Endodermal cell (in vitro differentiated cells): Measurements from ENCODE around the gene HEYL. TPM values are rescaled to one million over a fixed set of nuclear protein-coding genes. Genes with fewer than 3 reads are reported as not detected.

Experiments
- DNase-seq: peaks from one replicate; pipeline ENCODE4 v3.0.0-alpha.2; 2017
- H3K27ac ChIP-seq: 2 replicates; pipeline ENCODE4 v1.5.1; 2013; ENCODE audit warnings: mild to moderate bottlenecking, low read depth, low read length, moderate library complexity
- H3K27me3 ChIP-seq: 2 replicates; pipeline ENCODE4 v1.6.1; 2013; ENCODE audit warnings: mild to moderate bottlenecking, low read length, moderate library complexity; ENCODE audit not compliant: insufficient read depth, control insufficient read depth, poor library complexity, severe bottlenecking
- H3K36me3 ChIP-seq: 2 replicates; pipeline ENCODE4 v1.7.0; 2013; ENCODE audit warnings: mild to moderate bottlenecking, low read length, moderate library complexity; ENCODE audit not compliant: control insufficient read depth, insufficient read depth
- H3K4me1 ChIP-seq: one replicate; pipeline ENCODE4 v1.7.0; 2013; ENCODE audit warnings: low read length; ENCODE audit not compliant: control insufficient read depth, insufficient read depth
- H3K4me3 ChIP-seq: 2 replicates; pipeline ENCODE4 v1.5.1; 2013; ENCODE audit warnings: mild to moderate bottlenecking, low read length, moderate library complexity
- H3K9ac ChIP-seq: 2 replicates; pipeline ENCODE4 v1.6.1; 2013; ENCODE audit warnings: mild to moderate bottlenecking, low read length, moderate library complexity; ENCODE audit not compliant: poor library complexity, severe bottlenecking; ENCODE audit errors: extremely low read depth
- H3K9me3 ChIP-seq: 2 replicates; pipeline ENCODE4 v1.6.1; 2013; ENCODE audit warnings: mild to moderate bottlenecking, low read length, moderate library complexity; ENCODE audit not compliant: control insufficient read depth
- H3K27ac Mint-ChIP-seq: 2 replicates; pipeline ENCODE4 v1.8.0; 2020; ENCODE audit warnings: mixed read lengths
- H3K27me3 Mint-ChIP-seq: 2 replicates; pipeline ENCODE4 v1.8.0; 2021; ENCODE audit warnings: mild to moderate bottlenecking, mixed read lengths; ENCODE audit not compliant: insufficient read depth
- H3K36me3 Mint-ChIP-seq: 2 replicates; pipeline ENCODE4 v1.8.0; 2020; ENCODE audit warnings: low read depth, mixed read lengths
- H3K4me1 Mint-ChIP-seq: 2 replicates; pipeline ENCODE4 v1.8.0; 2020; ENCODE audit warnings: mixed read lengths
- H3K4me3 Mint-ChIP-seq: 2 replicates; pipeline ENCODE4 v1.8.0; 2020; ENCODE audit warnings: mild to moderate bottlenecking, moderate library complexity, mixed read lengths
- H3K9me3 Mint-ChIP-seq: 2 replicates; pipeline ENCODE4 v1.8.0; 2020; ENCODE audit warnings: mild to moderate bottlenecking, mixed read lengths
- WGBS, 2 experiments: methylation state at CpG; one replicate each; pipeline versions ENCODE4 v1.1.5 to v1.1.7; 2013; ENCODE audit warnings: missing lambda C conversion rate in 2 of 2, mixed read lengths in 1 of 2; ENCODE audit not compliant: insufficient coverage in 1 of 2, insufficient read length in 1 of 2; 5-methylcytosine and 5-hydroxymethylcytosine counted together
- total RNA-seq, 2 donors: library from RNA; stranded (reverse); fragmentation: NEBNext Ultra II Directional in 1 of 2; extraction: Animal tissue kit (Norgen Biotek cat#: 25700) in 1 of 2; gene quantifications; 2 replicates in 1 of 2; 3 replicates in 1 of 2; pipeline ENCODE4 v1.2.1, GENCODE V29; 2021
- TF ChIP-seq, protein P1 (sequence below): fragments of 200-600 bp; sonication (generic); conservative IDR thresholded peaks from 2 replicates; pipeline ENCODE4 v1.5.0; 2021; ENCODE audit warnings: antibody characterized with exemption, mild to moderate bottlenecking

Gene HEYL
- total RNA-seq, 2 donors from 2014 or later: 1.2 to 1.5 TPM

GRCh38 chr1:39625462-39626273, 13.8 kb downstream of the HEYL start:
- H3K9me3 ChIP-seq: no peaks in the 10 kb centered on the region
- no peak overlapping the region for H3K27ac ChIP-seq
- no peak for DNase-seq
- H3K4me3 Mint-ChIP-seq: no peak overlapping the region
- H3K4me3 ChIP-seq: no peak overlapping the region
- H3K27me3 Mint-ChIP-seq: peaks cover 85% of the 10 kb centered on the region
- H3K9ac ChIP-seq: no peak overlapping the region
- whole genome bisulfite sequencing, 2 experiments: 80 to 85% methylated on average over 3 to 11 of the region's 11 CpGs
- H3K36me3 ChIP-seq: no peaks in the 10 kb centered on the region
- H3K27ac Mint-ChIP-seq: no peak overlapping the region
- H3K4me1 Mint-ChIP-seq: no peaks in the 10 kb centered on the region
- H3K4me1 ChIP-seq: no peaks in the 10 kb centered on the region
- TF ChIP-seq, protein P1, sequence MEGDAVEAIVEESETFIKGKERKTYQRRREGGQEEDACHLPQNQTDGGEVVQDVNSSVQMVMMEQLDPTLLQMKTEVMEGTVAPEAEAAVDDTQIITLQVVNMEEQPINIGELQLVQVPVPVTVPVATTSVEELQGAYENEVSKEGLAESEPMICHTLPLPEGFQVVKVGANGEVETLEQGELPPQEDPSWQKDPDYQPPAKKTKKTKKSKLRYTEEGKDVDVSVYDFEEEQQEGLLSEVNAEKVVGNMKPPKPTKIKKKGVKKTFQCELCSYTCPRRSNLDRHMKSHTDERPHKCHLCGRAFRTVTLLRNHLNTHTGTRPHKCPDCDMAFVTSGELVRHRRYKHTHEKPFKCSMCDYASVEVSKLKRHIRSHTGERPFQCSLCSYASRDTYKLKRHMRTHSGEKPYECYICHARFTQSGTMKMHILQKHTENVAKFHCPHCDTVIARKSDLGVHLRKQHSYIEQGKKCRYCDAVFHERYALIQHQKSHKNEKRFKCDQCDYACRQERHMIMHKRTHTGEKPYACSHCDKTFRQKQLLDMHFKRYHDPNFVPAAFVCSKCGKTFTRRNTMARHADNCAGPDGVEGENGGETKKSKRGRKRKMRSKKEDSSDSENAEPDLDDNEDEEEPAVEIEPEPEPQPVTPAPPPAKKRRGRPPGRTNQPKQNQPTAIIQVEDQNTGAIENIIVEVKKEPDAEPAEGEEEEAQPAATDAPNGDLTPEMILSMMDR: no peak
- H3K36me3 Mint-ChIP-seq: no peaks in the 10 kb centered on the region
- H3K27me3 ChIP-seq: peaks cover 69% of the 10 kb centered on the region
- no peaks in the 10 kb centered on the region for H3K9me3 Mint-ChIP-seq

GRCh38 chr1:39625009-39625408, 14.4 kb downstream of the HEYL start:
- H3K4me3 Mint-ChIP-seq: no peak overlapping the region
- Histone ChIP-seq H3K27me3 (peaks cover 69% of the 10 kb centered on the region), H3K9ac (no peak overlapping the region), H3K36me3 (no peaks in the 10 kb centered on the region), H3K4me3 (no peak overlapping the region), H3K27ac (no peak overlapping the region), H3K4me1 (no peaks in the 10 kb centered on the region), H3K9me3 (no peaks in the 10 kb centered on the region)
- H3K36me3 Mint-ChIP-seq: no peaks in the 10 kb centered on the region
- H3K27ac Mint-ChIP-seq: no peak overlapping the region
- H3K4me1 Mint-ChIP-seq: no peaks in the 10 kb centered on the region
- no peak for DNase-seq
- TF ChIP-seq, protein P1: no peak
- H3K27me3 Mint-ChIP-seq: peaks cover 84% of the 10 kb centered on the region
- 78 to 86% methylated on average over 7 to 8 of the region's 8 CpGs for WGBS, 2 experiments
- H3K9me3 Mint-ChIP-seq: no peaks in the 10 kb centered on the region

DNA sequence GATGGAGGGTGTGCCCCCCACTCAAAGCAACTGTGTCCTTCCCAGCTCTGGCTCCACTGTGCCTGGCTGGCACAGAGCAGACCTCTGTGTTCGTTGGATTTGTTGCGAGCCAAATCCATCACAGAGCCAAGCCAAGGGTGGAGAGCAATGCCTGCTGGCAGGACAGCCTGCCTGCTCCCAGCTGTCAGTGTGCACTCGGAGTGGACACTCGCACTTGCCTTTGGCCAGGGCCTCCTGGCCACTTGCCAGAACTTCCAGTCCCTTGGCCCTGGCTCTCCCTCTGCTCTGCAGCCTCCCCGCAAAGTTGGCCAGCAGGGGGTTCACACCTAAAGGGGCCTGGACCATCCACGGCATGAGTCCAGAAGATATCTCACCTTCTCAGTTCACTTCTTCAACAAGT, 16.4 kb downstream of the HEYL start:
- H3K27ac ChIP-seq: no peak overlapping the region
- H3K27me3 Mint-ChIP-seq: peaks cover 86% of the 10 kb centered on the region
- peaks cover 66% of the 10 kb centered on the region for H3K27me3 ChIP-seq
- no peak overlapping the region for H3K9ac ChIP-seq
- no peak for DNase-seq
- TF ChIP-seq, protein P1: no peak
- WGBS, 2 experiments: 89 to 97% methylated on average over 5 to 6 of the region's 6 CpGs
- no peaks in the 10 kb centered on the region for H3K4me1 ChIP-seq
- no peaks in the 10 kb centered on the region for H3K9me3 ChIP-seq
- H3K4me3 ChIP-seq: no peak overlapping the region
- no peak overlapping the region for H3K27ac Mint-ChIP-seq
- H3K4me1 Mint-ChIP-seq: no peaks in the 10 kb centered on the region
- no peaks in the 10 kb centered on the region for H3K9me3 Mint-ChIP-seq
- H3K4me3 Mint-ChIP-seq: no peak overlapping the region
- H3K36me3 ChIP-seq: no peaks in the 10 kb centered on the region
- no peaks in the 10 kb centered on the region for H3K36me3 Mint-ChIP-seq
